Common myeloid progenitor, CD34-positive (primary cell): ENCODE results near the gene GRK5.

Experiments used
- CTCF ChIA-PET: fragments of 350-600 bp; sonication (Branson Sonifier 250); formaldehyde crosslinking; loops from one replicate; lab custom pipeline; 2021; ENCODE audit warnings: antibody characterized with exemption; lab: Charles Lee
- POLR2A ChIA-PET: fragments of 350-600 bp; sonication (Branson Sonifier 250); formaldehyde crosslinking; loops from one replicate; lab custom pipeline; 2021; ENCODE audit warnings: antibody characterized with exemption; lab: Charles Lee
- DNase-seq, 3 donors: peaks; one replicate each; pipeline versions ENCODE4 v3.0.0 to v3.0.0-alpha.2; 2013
- H3K27ac ChIP-seq, 2 experiments: 1 replicate in 1 of 2; 2 replicates in 1 of 2; pipeline ENCODE4 v1.7.0; 2013; ENCODE audit warnings: inconsistent platforms in 2 of 2, low read length in 2 of 2, mild to moderate bottlenecking in 2 of 2, low read depth in 1 of 2, moderate library complexity in 1 of 2; ENCODE audit not compliant: severe bottlenecking in 2 of 2, insufficient read depth in 1 of 2, poor library complexity in 1 of 2
- H3K27me3 ChIP-seq, 5 experiments: replicated peaks in 2 of 5; 1 replicate in 3 of 5; 2 replicates in 2 of 5; pipeline versions ENCODE4 v1.6.1 to v1.7.0; 2013; ENCODE audit warnings: low read length in 4 of 5, mild to moderate bottlenecking in 2 of 5, moderate library complexity in 2 of 5, inconsistent platforms in 1 of 5; ENCODE audit not compliant: insufficient read depth in 5 of 5, control insufficient read depth in 4 of 5
- H3K36me3 ChIP-seq, 4 experiments: 1 replicate in 2 of 4; 2 replicates in 2 of 4; pipeline versions ENCODE4 v1.6.1 to v1.7.0; 2013; ENCODE audit warnings: low read length in 3 of 4, control low read depth in 1 of 4, mild to moderate bottlenecking in 1 of 4; ENCODE audit not compliant: control insufficient read depth in 4 of 4, insufficient read depth in 4 of 4
- H3K4me1 ChIP-seq, 4 experiments: 1 replicate in 3 of 4; 2 replicates in 1 of 4; pipeline versions ENCODE4 v1.6.1 to v1.7.1; 2013; ENCODE audit warnings: low read length in 3 of 4, mild to moderate bottlenecking in 3 of 4, control low read depth in 1 of 4, inconsistent platforms in 1 of 4, moderate library complexity in 1 of 4; ENCODE audit not compliant: control insufficient read depth in 4 of 4, insufficient read depth in 4 of 4; ENCODE audit errors: control extremely low read depth in 1 of 4
- H3K4me3 ChIP-seq, 7 experiments: 1 replicate in 4 of 7; 2 replicates in 3 of 7; pipeline versions ENCODE4 v1.5.1 to v1.7.0; 2013; ENCODE audit warnings: mild to moderate bottlenecking in 7 of 7, low read length in 6 of 7, moderate library complexity in 6 of 7, inconsistent platforms in 2 of 7, low read depth in 2 of 7, control low read depth in 1 of 7; ENCODE audit not compliant: insufficient read depth in 4 of 7, control insufficient read depth in 1 of 7; ENCODE audit errors: extremely low read depth in 1 of 7
- H3K9me3 ChIP-seq, 5 experiments: 1 replicate in 4 of 5; 2 replicates in 1 of 5; pipeline versions ENCODE4 v1.6.1 to v1.7.1; 2013; ENCODE audit warnings: low read length in 4 of 5, mild to moderate bottlenecking in 2 of 5, inconsistent platforms in 1 of 5, low read depth in 1 of 5, moderate library complexity in 1 of 5; ENCODE audit not compliant: control insufficient read depth in 4 of 5, insufficient read depth in 2 of 5; ENCODE audit errors: control extremely low read depth in 1 of 5
- WGBS: methylation state at CpG from one replicate; pipeline ENCODE4 v1.1.5; 2013; ENCODE audit not compliant: insufficient coverage; 5-methylcytosine and 5-hydroxymethylcytosine counted together

The GRK5 gene

DNA sequence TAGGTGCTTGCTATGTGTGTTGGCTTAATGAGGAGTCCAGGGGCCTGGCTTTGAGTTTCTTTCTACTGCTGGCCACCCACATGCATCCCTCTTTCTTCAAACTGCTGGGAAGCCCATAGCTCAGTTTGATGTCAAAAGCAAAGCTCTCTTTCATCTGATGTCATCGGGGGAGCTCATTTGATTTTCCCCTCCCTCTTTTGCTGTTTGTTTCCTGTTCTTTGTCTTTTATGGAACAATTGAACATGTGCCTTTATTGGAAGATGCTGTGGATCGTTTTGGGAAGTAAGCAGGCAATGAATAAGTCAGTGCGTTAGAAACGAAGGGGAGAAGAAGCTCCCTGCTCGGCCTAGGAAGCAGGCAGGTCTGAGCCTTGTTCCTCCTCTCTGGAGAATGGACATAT, 140.7 kb downstream of the GRK5 start:
- peaks cover 0 to 2% (median 0%) of the 10 kb centered on the region in 5 experiments for H3K27me3 ChIP-seq
- H3K4me3 ChIP-seq: no peak overlapping the region
- peaks cover 0 to 3% (median 0%) of the 10 kb centered on the region in 4 experiments for H3K36me3 ChIP-seq
- H3K9me3 ChIP-seq: peaks cover 2 to 15% (median 4%) of the 10 kb centered on the region in 5 experiments
- ChIA-PET CTCF (interaction anchor here (0.9 to 1.4 kb wide), 2 partner anchors 16 to 18 kb away, joined by 3 read pairs; no protein-coding TSS in a partner anchor), POLR2A (no interaction called here)
- 96% methylated on average over 4 of the region's 5 CpGs for WGBS
- no peaks in the 10 kb centered on the region for H3K4me1 ChIP-seq
- no peak for DNase-seq
- H3K27ac ChIP-seq: no peak overlapping the region

DNA sequence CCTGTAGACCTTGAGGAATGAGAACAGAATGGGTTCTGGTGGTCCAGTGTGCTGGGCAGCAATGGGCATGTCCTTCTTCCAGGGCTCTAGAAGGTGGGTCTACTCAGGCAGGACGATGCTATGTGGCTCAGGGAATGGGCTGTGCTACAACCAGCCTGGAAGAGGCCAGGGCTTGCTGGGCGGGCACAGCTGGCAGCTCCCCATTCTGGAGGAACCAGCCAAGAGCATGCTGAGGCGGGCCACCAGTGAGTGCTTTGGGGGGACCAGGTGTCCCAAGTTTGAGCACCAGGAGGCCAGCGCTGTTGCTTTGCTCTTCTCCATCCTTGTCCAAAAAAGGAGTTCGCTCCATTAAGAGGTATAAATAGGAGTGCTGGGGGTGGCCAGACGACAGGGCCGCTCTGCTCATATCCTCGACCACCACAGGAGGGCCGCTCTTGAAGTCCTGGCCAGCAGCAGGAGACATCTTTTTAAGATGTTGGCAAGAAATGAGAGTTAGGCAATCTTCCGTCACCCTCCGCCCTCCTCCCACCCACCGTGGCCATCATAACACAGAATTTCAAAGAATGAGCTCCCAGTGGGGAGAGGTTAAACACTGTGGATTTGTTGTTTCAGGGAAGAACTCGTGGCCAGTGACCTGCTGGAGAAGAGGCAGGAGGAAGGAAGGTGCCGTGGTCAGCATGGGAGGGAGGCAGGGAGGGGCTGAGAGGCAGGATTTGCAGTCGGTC, 141.3 kb downstream of the GRK5 start:
- POLR2A ChIA-PET: no interaction called here
- no peaks in the 10 kb centered on the region for H3K4me1 ChIP-seq
- H3K9me3 ChIP-seq: peaks cover 2 to 15% (median 4%) of the 10 kb centered on the region in 5 experiments
- peaks cover 0 to 2% (median 0%) of the 10 kb centered on the region in 5 experiments for H3K27me3 ChIP-seq
- DNase-seq: no peak
- H3K4me3 ChIP-seq: no peak overlapping the region
- WGBS: 83% methylated on average over 13 of the region's 15 CpGs
- CTCF ChIA-PET: interaction anchor here (0.9 to 2.1 kb wide), 4 partner anchors 11 to 18 kb away, joined by 3 to 6 read pairs (median 3); no protein-coding TSS in a partner anchor
- peaks cover 0 to 3% (median 0%) of the 10 kb centered on the region in 4 experiments for H3K36me3 ChIP-seq
- H3K27ac ChIP-seq: no peak overlapping the region

DNA sequence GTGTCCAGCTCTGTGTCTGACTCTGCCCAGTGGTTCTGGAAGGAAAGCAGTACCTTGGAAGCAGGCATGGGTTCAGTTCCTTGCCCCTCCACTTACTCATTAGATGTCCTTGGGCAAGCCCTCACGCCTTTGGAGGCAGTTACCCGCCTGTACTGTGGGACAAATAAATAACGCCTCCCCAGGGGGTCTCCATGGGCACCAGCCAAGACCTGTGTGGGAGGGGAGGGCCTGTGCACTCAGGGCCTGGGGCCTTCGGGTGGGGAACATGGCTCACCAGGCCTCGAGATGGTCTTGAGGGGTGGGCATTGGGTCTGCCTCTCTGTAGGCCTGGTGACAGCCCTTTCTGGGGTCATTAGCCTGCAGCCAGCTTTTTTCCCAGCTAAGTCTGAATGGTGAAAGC, 142.0 kb downstream of the GRK5 start:
- Histone ChIP-seq H3K4me3 (no peak overlapping the region), H3K36me3 (peaks cover 0 to 3% (median 0%) of the 10 kb centered on the region in 4 experiments), H3K4me1 (no peaks in the 10 kb centered on the region), H3K27me3 (peaks cover 0 to 2% (median 0%) of the 10 kb centered on the region in 5 experiments), H3K9me3 (peaks cover 2 to 15% (median 4%) of the 10 kb centered on the region in 5 experiments), H3K27ac (no peak overlapping the region)
- DNase-seq: no peak
- WGBS: 100% methylated on average over 3 of the region's 5 CpGs
- POLR2A ChIA-PET: no interaction called here
- CTCF ChIA-PET: interaction anchor here (0.6 to 2.1 kb wide), 3 partner anchors 11 to 33 kb away, joined by 3 to 6 read pairs (median 3); no protein-coding TSS in a partner anchor

DNA sequence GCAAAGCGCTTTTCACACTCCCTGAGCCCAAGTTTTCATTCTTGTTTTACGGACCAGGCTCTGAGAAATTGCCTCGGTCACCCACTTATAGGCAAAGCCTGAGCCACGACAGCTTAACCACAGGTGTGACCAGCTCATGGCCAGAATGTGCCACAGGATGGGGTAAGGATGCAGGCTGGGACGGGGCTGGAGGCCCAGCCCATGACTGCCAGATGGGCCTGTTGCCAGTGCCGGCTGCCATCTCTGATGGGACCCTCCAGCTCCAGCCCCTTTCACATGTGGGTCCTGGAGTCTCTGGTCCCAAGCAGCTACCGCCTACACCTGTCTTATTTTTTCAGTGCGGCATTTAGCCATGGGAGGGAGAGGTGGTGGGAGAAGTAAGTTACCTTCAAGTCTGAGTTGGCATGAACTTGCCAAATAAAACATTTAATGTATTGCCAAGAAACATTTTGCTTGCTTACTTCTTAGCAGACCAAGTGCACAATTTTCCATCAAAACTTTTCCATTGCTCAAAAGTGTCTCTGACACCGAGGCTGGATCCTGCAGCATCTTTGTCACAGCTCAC, 142.6 kb downstream of the GRK5 start:
- POLR2A ChIA-PET: no interaction called here
- no peak overlapping the region for H3K4me3 ChIP-seq
- no peak overlapping the region for H3K27ac ChIP-seq
- no peak for DNase-seq
- peaks cover 0 to 3% (median 0%) of the 10 kb centered on the region in 4 experiments for H3K36me3 ChIP-seq
- H3K4me1 ChIP-seq: no peaks in the 10 kb centered on the region
- CTCF ChIA-PET: interaction anchor here (0.6 to 2.1 kb wide), 3 partner anchors 10 to 32 kb away, joined by 3 to 6 read pairs (median 3); no protein-coding TSS in a partner anchor
- peaks cover 2 to 15% (median 4%) of the 10 kb centered on the region in 5 experiments for H3K9me3 ChIP-seq
- H3K27me3 ChIP-seq: peaks cover 0 to 2% (median 0%) of the 10 kb centered on the region in 5 experiments
- 95% methylated on average over 4 of the region's 9 CpGs for WGBS

DNA sequence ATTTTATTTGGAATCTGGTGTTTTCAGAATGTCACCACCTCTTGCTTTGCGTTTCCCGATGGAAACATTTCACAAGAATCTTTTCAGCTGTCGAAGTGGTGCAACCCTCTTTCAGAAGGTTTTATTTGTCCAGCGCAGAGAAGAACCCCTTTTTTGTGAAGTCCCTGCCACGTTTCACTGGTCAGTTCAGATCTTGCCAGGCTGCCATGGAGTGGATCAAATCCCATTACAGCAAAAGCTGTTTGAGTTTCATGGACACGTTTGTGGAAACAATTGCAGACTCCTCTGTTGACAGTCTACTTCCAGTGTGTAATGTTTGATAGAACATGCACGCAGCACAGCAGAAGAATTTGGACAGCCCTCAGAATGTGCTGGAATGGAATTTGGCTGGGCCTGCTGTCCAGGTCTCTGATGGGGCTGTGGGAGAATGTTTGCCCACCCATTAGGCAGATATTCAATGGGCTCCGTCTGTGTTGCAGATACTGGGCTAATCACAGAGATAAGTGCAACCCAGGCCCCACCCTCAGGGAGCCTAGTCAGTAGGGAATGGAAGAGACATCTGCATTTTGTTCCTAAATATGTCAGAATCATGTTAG, 143.2 kb downstream of the GRK5 start:
- ChIA-PET POLR2A (no interaction called here), CTCF (interaction anchor here (1.4 to 2.1 kb wide), 2 partner anchors 10 to 14 kb away, joined by 3 to 6 read pairs; no protein-coding TSS in a partner anchor)
- peaks cover 0 to 2% (median 0%) of the 10 kb centered on the region in 5 experiments for H3K27me3 ChIP-seq
- H3K27ac ChIP-seq: no peak overlapping the region
- no peaks in the 10 kb centered on the region for H3K4me1 ChIP-seq
- no peak for DNase-seq
- H3K9me3 ChIP-seq: peaks cover 2 to 15% (median 4%) of the 10 kb centered on the region in 5 experiments
- peaks cover 0 to 3% (median 0%) of the 10 kb centered on the region in 4 experiments for H3K36me3 ChIP-seq
- WGBS: 100% methylated on average over 8 of the region's 8 CpGs
- no peak overlapping the region for H3K4me3 ChIP-seq

DNA sequence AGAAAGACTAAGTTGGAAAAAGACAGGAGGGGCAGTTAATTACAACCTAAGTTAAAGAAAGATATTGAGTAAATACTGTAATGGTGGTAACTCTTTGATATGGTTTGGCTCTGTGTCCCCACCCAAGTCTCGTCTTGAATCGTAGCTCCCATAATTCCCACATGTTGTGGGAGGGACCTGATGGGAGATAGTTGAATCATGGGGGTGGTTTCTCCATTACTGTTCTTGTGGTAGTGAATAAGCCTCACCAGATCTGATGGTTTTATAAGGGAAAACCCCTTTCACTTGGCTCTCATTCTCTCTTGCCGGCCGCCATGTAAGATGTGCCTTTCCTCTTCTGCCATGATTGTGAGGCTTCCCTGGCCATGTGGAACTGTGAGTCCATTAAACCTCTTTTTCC, 143.8 kb downstream of the GRK5 start:
- Histone ChIP-seq H3K36me3 (peaks cover 0 to 3% (median 0%) of the 10 kb centered on the region in 4 experiments), H3K4me1 (no peaks in the 10 kb centered on the region), H3K9me3 (peaks cover 3 to 19% (median 7%) of the 10 kb centered on the region in 5 experiments), H3K27ac (no peak overlapping the region), H3K4me3 (no peak overlapping the region), H3K27me3 (no peaks in the 10 kb centered on the region)
- no peak for DNase-seq
- POLR2A ChIA-PET: no interaction called here
- 100% methylated on average over 3 of the region's 4 CpGs for WGBS
- CTCF ChIA-PET: interaction anchor here (0.8 to 2.5 kb wide), 3 partner anchors 9 to 16 kb away, joined by 4 to 6 read pairs (median 4); no protein-coding TSS in a partner anchor
